Panc1 (cell line): Measurements from ENCODE around the gene HBP1. TPM values are rescaled to one million over a fixed set of nuclear protein-coding genes. Genes with fewer than 3 reads are reported as not detected.
A peak's percentile ranks its signal among the peaks of the same experiment; 100 is the strongest.

ENCODE experiments used
- ATAC-seq: fragments of 200-7000 bp; cut with Tn5 transposase; 2 replicates; pipeline ENCODE4 v1.9.1; 2020; ENCODE audit warnings: mild to moderate bottlenecking, moderate library complexity
- BruUV-seq: library from RNA; stranded (reverse); fragments of 400-500 nt; replicated peaks from 2 replicates; lab custom pipeline; 2021; lab: Mats Ljungman, UMichigan
- CTCF ChIA-PET: fragments of 300-600 bp; sonication (Branson Sonifier 250); formaldehyde crosslinking; loops from one replicate; lab custom pipeline; 2022; ENCODE audit warnings: antibody characterized with exemption; lab: Charles Lee
- POLR2A ChIA-PET: fragments of 300-600 bp; sonication (Branson Sonifier 250); formaldehyde crosslinking; loops from one replicate; lab custom pipeline; 2022; ENCODE audit warnings: antibody characterized with exemption; lab: Charles Lee
- DNase-seq: peaks from one replicate; pipeline ENCODE4 v3.0.0-alpha.2; 2010; ENCODE audit warnings: low read depth, low spot score
- H3K27ac ChIP-seq: 2 replicates; pipeline ENCODE4 v1.5.1; 2011; ENCODE audit warnings: mild to moderate bottlenecking, low read length, inconsistent platforms
- H3K27me3 ChIP-seq: fragments of 200-500 bp; sonication (Bioruptor generic); 2 replicates; pipeline ENCODE4 v1.6.0; 2014; ENCODE audit warnings: low read length, inconsistent platforms; ENCODE audit not compliant: control insufficient read depth, insufficient read depth
- H3K36me3 ChIP-seq: fragments of 200-500 bp; sonication (Bioruptor generic); 2 replicates; pipeline ENCODE4 v1.5.1; 2014; ENCODE audit warnings: inconsistent platforms, mild to moderate bottlenecking, low read length, moderate library complexity; ENCODE audit not compliant: control insufficient read depth, insufficient read depth
- H3K4me1 ChIP-seq: 2 replicates; pipeline ENCODE4 v1.5.1; 2011; ENCODE audit warnings: inconsistent platforms, mild to moderate bottlenecking, low read length, moderate library complexity; ENCODE audit not compliant: control insufficient read depth, insufficient read depth
- H3K4me3 ChIP-seq, 2 experiments: 2 replicates each; pipeline ENCODE4 v1.5.1; 2011 to 2012; ENCODE audit warnings: low read depth in 2 of 2, low read length in 2 of 2, mild to moderate bottlenecking in 2 of 2, inconsistent platforms in 1 of 2, moderate library complexity in 1 of 2
- H3K9me3 ChIP-seq: fragments of 200-500 bp; sonication (Bioruptor generic); 2 replicates; pipeline ENCODE4 v1.5.1; 2014; ENCODE audit warnings: low read depth, mild to moderate bottlenecking, inconsistent platforms, low read length, moderate library complexity; ENCODE audit not compliant: control insufficient read depth, insufficient read depth
- CTCF ChIP-seq: fragments of 450-650 bp; IDR thresholded peaks from 2 replicates; pipeline ENCODE4 v1.5.1; 2017; ENCODE audit warnings: mild to moderate bottlenecking
- POLR2AphosphoS5 ChIP-seq: IDR thresholded peaks from 2 replicates; pipeline ENCODE4 v1.6.1; 2012; ENCODE audit warnings: mild to moderate bottlenecking, low read depth, low read length, moderate library complexity
- SIN3A ChIP-seq: IDR thresholded peaks from 2 replicates; pipeline ENCODE4 v1.6.1; 2012; ENCODE audit warnings: low read depth, mild to moderate bottlenecking, low read length, moderate library complexity, borderline replicate concordance; ENCODE audit not compliant: insufficient read depth
- TCF7L2 ChIP-seq: IDR thresholded peaks from 2 replicates; pipeline ENCODE4 v1.6.1; 2011; ENCODE audit warnings: mild to moderate bottlenecking, low read depth, low read length, inconsistent platforms
- in situ Hi-C: cut with HindIII; loops from 2 replicates; pipeline ENCODE4 v1.10.0; 2016; ENCODE audit warnings: low sequenced_read_pairs, low pct_unique_long_range_greater_than_20kb
- intact Hi-C: fragments of 100-400 bp; cut with micrococcal nuclease; formaldehyde crosslinking; loops from one replicate; pipeline ENCODE4 v1.10.0; 2022; ENCODE audit not compliant: unreplicated experiment
- total RNA-seq: library from RNA; stranded (reverse); gene quantifications from one replicate; pipeline ENCODE4 v1.2.1, GENCODE V29; 2021; ENCODE audit not compliant: unreplicated experiment
- TF ChIP-seq, protein P1 (sequence below), 2 experiments: IDR thresholded peaks; 2 replicates each; pipeline ENCODE4 v1.6.1; 2011 to 2012; ENCODE audit warnings: low read depth in 2 of 2, control low read depth in 1 of 2, low read length in 1 of 2, mild to moderate bottlenecking in 1 of 2, moderate library complexity in 1 of 2; ENCODE audit not compliant: insufficient read depth in 1 of 2

Gene HBP1
- total RNA-seq, 1 experiment from 2014 or later: 28.1 TPM

DNA sequence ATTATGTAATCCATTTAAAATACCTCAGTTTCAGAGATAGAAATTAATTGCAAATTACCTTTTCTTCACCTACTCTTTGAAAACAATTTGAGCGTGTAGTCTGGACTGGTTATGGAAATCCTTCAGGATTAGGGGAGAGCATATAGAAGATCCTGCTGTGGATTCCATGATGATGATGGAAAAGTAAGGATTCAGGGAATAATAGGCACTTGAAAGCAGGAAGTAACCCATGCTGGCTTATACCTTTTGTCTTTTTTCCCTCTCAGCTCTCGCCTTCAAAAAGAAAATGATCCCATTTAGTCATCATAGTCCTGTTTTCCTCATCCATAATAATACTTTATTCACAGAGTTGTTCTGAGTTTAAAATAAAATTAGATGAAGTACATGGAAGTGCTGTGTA is 4.4 kb downstream of the HBP1 start:
- ChIA-PET CTCF (no interaction called here), POLR2A (no interaction called here)
- H3K36me3 ChIP-seq: no peaks in the 10 kb centered on the region; the same call in 1 of the 2 replicates
- no TSS peak for BruUV-seq
- H3K27me3 ChIP-seq: no peaks in the 10 kb centered on the region
- H3K9me3 ChIP-seq: no peaks in the 10 kb centered on the region
- H3K4me3 ChIP-seq: no peak overlapping the region
- no peak for DNase-seq
- ATAC-seq: no peak
- H3K4me1 ChIP-seq: peaks cover 4% of the 10 kb centered on the region; the same call in 1 of the 2 replicates
- H3K27ac ChIP-seq: no peak overlapping the region
- in situ Hi-C loops: no loop called here
- TF ChIP-seq POLR2AphosphoS5 (no peak), SIN3A (no peak), CTCF (no peak), TCF7L2 (no peak)
- TF ChIP-seq, protein P1, sequence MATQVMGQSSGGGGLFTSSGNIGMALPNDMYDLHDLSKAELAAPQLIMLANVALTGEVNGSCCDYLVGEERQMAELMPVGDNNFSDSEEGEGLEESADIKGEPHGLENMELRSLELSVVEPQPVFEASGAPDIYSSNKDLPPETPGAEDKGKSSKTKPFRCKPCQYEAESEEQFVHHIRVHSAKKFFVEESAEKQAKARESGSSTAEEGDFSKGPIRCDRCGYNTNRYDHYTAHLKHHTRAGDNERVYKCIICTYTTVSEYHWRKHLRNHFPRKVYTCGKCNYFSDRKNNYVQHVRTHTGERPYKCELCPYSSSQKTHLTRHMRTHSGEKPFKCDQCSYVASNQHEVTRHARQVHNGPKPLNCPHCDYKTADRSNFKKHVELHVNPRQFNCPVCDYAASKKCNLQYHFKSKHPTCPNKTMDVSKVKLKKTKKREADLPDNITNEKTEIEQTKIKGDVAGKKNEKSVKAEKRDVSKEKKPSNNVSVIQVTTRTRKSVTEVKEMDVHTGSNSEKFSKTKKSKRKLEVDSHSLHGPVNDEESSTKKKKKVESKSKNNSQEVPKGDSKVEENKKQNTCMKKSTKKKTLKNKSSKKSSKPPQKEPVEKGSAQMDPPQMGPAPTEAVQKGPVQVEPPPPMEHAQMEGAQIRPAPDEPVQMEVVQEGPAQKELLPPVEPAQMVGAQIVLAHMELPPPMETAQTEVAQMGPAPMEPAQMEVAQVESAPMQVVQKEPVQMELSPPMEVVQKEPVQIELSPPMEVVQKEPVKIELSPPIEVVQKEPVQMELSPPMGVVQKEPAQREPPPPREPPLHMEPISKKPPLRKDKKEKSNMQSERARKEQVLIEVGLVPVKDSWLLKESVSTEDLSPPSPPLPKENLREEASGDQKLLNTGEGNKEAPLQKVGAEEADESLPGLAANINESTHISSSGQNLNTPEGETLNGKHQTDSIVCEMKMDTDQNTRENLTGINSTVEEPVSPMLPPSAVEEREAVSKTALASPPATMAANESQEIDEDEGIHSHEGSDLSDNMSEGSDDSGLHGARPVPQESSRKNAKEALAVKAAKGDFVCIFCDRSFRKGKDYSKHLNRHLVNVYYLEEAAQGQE (IDR thresholded peaks at IDR 0.05; ENCODE audit: insufficient read depth in 1 of 2, low read depth in 2 of 2, low read length in 1 of 2): no peak
- intact Hi-C loops: no loop called here

GRCh38 chr7:107173691-107174406 is 5.0 kb downstream of the HBP1 start:
- TSS peak; percentile 15 for BruUV-seq
- CTCF ChIA-PET: no interaction called here
- POLR2A ChIA-PET: no interaction called here
- ATAC-seq (no peak), DNase-seq (no peak)
- Histone ChIP-seq H3K27me3 (no peaks in the 10 kb centered on the region), H3K4me3 (no peak overlapping the region), H3K36me3 (no peaks in the 10 kb centered on the region; the same call in 1 of the 2 replicates), H3K4me1 (peaks cover 4% of the 10 kb centered on the region; the same call in 1 of the 2 replicates), H3K27ac (no peak overlapping the region), H3K9me3 (no peaks in the 10 kb centered on the region)
- intact Hi-C loops (no loop called here), in situ Hi-C loops (no loop called here)
- TF ChIP-seq SIN3A (no peak), CTCF (no peak)
